Trophoblast cell (in vitro differentiated cells and primary cell): ENCODE measurements around the gene TOMM40L.
"Not testable (repeated sequence)": the region's sequence is repeated elsewhere in the genome, so short reads cannot be mapped to it uniquely, and the experiment has no call there.

Source experiments
- DNase-seq, 2 donors: peaks; one replicate each; pipeline ENCODE4 v3.0.0-alpha.2; 2016
- H2AFZ ChIP-seq: 2 replicates; pipeline ENCODE4 v1.6.1; 2013; ENCODE audit warnings: low read length, moderate library complexity, mild to moderate bottlenecking; ENCODE audit not compliant: insufficient read depth, poor library complexity
- H2AK5ac ChIP-seq: 2 replicates; pipeline ENCODE4 v1.6.1; 2013; ENCODE audit warnings: mild to moderate bottlenecking, low read length
- H2BK120ac ChIP-seq: 2 replicates; pipeline ENCODE4 v1.6.1; 2013; ENCODE audit warnings: low read length, mild to moderate bottlenecking, moderate library complexity; ENCODE audit not compliant: insufficient read depth, poor library complexity
- H2BK12ac ChIP-seq: 2 replicates; pipeline ENCODE4 v1.6.1; 2013; ENCODE audit warnings: mild to moderate bottlenecking, low read length, moderate library complexity
- H2BK5ac ChIP-seq: 2 replicates; pipeline ENCODE4 v1.6.1; 2013; ENCODE audit warnings: low read length, low read depth, moderate library complexity, mild to moderate bottlenecking; ENCODE audit not compliant: poor library complexity
- H3K14ac ChIP-seq: 2 replicates; pipeline ENCODE4 v1.6.1; 2013; ENCODE audit warnings: mild to moderate bottlenecking, low read length
- H3K18ac ChIP-seq: 2 replicates; pipeline ENCODE4 v1.6.1; 2013; ENCODE audit warnings: mild to moderate bottlenecking, low read length
- H3K23ac ChIP-seq: 2 replicates; pipeline ENCODE4 v1.6.1; 2013; ENCODE audit warnings: low read length
- H3K27ac ChIP-seq: 2 replicates; pipeline ENCODE4 v1.5.1; 2013; ENCODE audit warnings: low read depth, mild to moderate bottlenecking, inconsistent platforms, low read length, moderate library complexity
- H3K27me3 ChIP-seq: 2 replicates; pipeline ENCODE4 v1.6.1; 2013; ENCODE audit warnings: inconsistent platforms, mild to moderate bottlenecking, low read length, moderate library complexity; ENCODE audit not compliant: insufficient read depth
- H3K36me3 ChIP-seq, 2 experiments: 1 replicate in 1 of 2; 2 replicates in 1 of 2; pipeline ENCODE4 v1.6.1; 2013; ENCODE audit warnings: low read length in 2 of 2, mild to moderate bottlenecking in 2 of 2, moderate library complexity in 1 of 2; ENCODE audit not compliant: insufficient read depth in 2 of 2, control insufficient read depth in 1 of 2
- H3K4ac ChIP-seq: 2 replicates; pipeline ENCODE4 v1.6.1; 2013; ENCODE audit warnings: low read depth, mild to moderate bottlenecking, low read length, moderate library complexity
- H3K4me1 ChIP-seq, 2 experiments: 1 replicate in 1 of 2; 2 replicates in 1 of 2; pipeline ENCODE4 v1.6.1; 2013; ENCODE audit warnings: low read length in 2 of 2, mild to moderate bottlenecking in 2 of 2, moderate library complexity in 1 of 2; ENCODE audit not compliant: insufficient read depth in 2 of 2, control insufficient read depth in 1 of 2
- H3K4me2 ChIP-seq: 2 replicates; pipeline ENCODE4 v1.6.1; 2013; ENCODE audit warnings: inconsistent platforms, mild to moderate bottlenecking, low read length, moderate library complexity
- H3K4me3 ChIP-seq: 2 replicates; pipeline ENCODE4 v1.5.1; 2013; ENCODE audit warnings: mild to moderate bottlenecking, low read depth, low read length, inconsistent platforms
- H3K79me1 ChIP-seq: one replicate; pipeline ENCODE4 v1.6.1; 2013; ENCODE audit warnings: low read length
- H3K79me2 ChIP-seq: 2 replicates; pipeline ENCODE4 v1.6.1; 2013; ENCODE audit warnings: low read length, mild to moderate bottlenecking; ENCODE audit not compliant: control insufficient read depth, insufficient read depth, poor library complexity
- H3K9ac ChIP-seq: 2 replicates; pipeline ENCODE4 v1.6.1; 2013; ENCODE audit warnings: mild to moderate bottlenecking, low read length
- H3K9me3 ChIP-seq: 2 replicates; pipeline ENCODE4 v1.6.1; 2013; ENCODE audit warnings: low read depth, mild to moderate bottlenecking, control low read depth, inconsistent platforms, low read length; ENCODE audit not compliant: insufficient read depth
- H4K12ac ChIP-seq: 2 replicates; pipeline ENCODE4 v1.6.1; 2013; ENCODE audit warnings: low read depth, mild to moderate bottlenecking, low read length, moderate library complexity
- H4K8ac ChIP-seq: 2 replicates; pipeline ENCODE4 v1.6.1; 2013; ENCODE audit warnings: low read depth, mild to moderate bottlenecking, low read length, moderate library complexity
- H4K91ac ChIP-seq: one replicate; pipeline ENCODE4 v1.6.1; 2013; ENCODE audit warnings: low read depth, mild to moderate bottlenecking, low read length, moderate library complexity
- WGBS: extraction: QIAGEN DNeasy Blood & Tissue Kit; methylation state at CpG from one replicate; pipeline ENCODE4 v1.1.7; 2013; ENCODE audit warnings: missing lambda C conversion rate; ENCODE audit not compliant: insufficient read length, insufficient coverage; ENCODE audit errors: extremely low coverage; 5-methylcytosine and 5-hydroxymethylcytosine counted together

Gene TOMM40L

GRCh38 chr1:161250100-161250499 lies 24.2 kb downstream of the TOMM40L start:
- not testable (repeated sequence) for H3K27ac ChIP-seq, H2BK5ac ChIP-seq, DNase-seq, H3K4me1 ChIP-seq, H3K4me3 ChIP-seq, H2AFZ ChIP-seq, H2BK12ac ChIP-seq, H3K36me3 ChIP-seq, H3K79me1 ChIP-seq, H3K9me3 ChIP-seq, H4K12ac ChIP-seq, H2BK120ac ChIP-seq, H3K23ac ChIP-seq, H2AK5ac ChIP-seq, H3K79me2 ChIP-seq, H3K18ac ChIP-seq, H4K8ac ChIP-seq, H3K9ac ChIP-seq, H3K14ac ChIP-seq, H3K27me3 ChIP-seq, H3K4ac ChIP-seq, H4K91ac ChIP-seq, H3K4me2 ChIP-seq
- WGBS: no CpG with 5 or more reads among the region's 5 CpGs

- H3K18ac ChIP-seq: no peak overlapping the region
- no peak overlapping the region for H3K4ac ChIP-seq
- H4K91ac ChIP-seq: no peak overlapping the region
- H4K8ac ChIP-seq: no peak overlapping the region
- H2AK5ac ChIP-seq: no peak overlapping the region
- no peak overlapping the region for H2BK12ac ChIP-seq
- no peak overlapping the region for H2BK120ac ChIP-seq
- no peaks in the 10 kb centered on the region for H3K79me1 ChIP-seq
- no peak overlapping the region for H2AFZ ChIP-seq
- H3K36me3 ChIP-seq: no peaks in the 10 kb centered on the region
- H3K4me3 ChIP-seq: no peak overlapping the region
- H3K14ac ChIP-seq: no peak overlapping the region
- H3K27me3 ChIP-seq: no peaks in the 10 kb centered on the region
- no peaks in the 10 kb centered on the region for H3K4me1 ChIP-seq
- no peak overlapping the region for H3K23ac ChIP-seq
- no peak overlapping the region for H3K4me2 ChIP-seq
- no peaks in the 10 kb centered on the region for H3K79me2 ChIP-seq
- H3K9ac ChIP-seq: no peak overlapping the region
- no peak overlapping the region for H4K12ac ChIP-seq
- H3K9me3 ChIP-seq: no peaks in the 10 kb centered on the region
- no CpG with 5 or more reads among the region's 7 CpGs for WGBS
- no peak overlapping the region for H2BK5ac ChIP-seq
- H3K27ac ChIP-seq: no peak overlapping the region
- no peak for DNase-seq
Measured at GRCh38 chr1:161250829-161251228, 25.0 kb downstream of the TOMM40L start.

GRCh38 chr1:161251579-161251978 lies 25.7 kb downstream of the TOMM40L start:
- H4K8ac ChIP-seq: no peak overlapping the region
- no peak overlapping the region for H2BK120ac ChIP-seq
- no peaks in the 10 kb centered on the region for H3K36me3 ChIP-seq
- WGBS: no CpG with 5 or more reads among the region's 8 CpGs
- no peak for DNase-seq
- H2BK12ac ChIP-seq: no peak overlapping the region
- no peak overlapping the region for H4K91ac ChIP-seq
- H3K4me3 ChIP-seq: no peak overlapping the region
- no peaks in the 10 kb centered on the region for H3K9me3 ChIP-seq
- H3K27ac ChIP-seq: no peak overlapping the region
- no peak overlapping the region for H3K4ac ChIP-seq
- H4K12ac ChIP-seq: no peak overlapping the region
- no peaks in the 10 kb centered on the region for H3K27me3 ChIP-seq
- no peak overlapping the region for H3K18ac ChIP-seq
- no peak overlapping the region for H2AFZ ChIP-seq
- no peak overlapping the region for H3K23ac ChIP-seq
- H3K79me1 ChIP-seq: no peaks in the 10 kb centered on the region
- no peak overlapping the region for H3K9ac ChIP-seq
- no peaks in the 10 kb centered on the region for H3K4me1 ChIP-seq
- no peak overlapping the region for H3K14ac ChIP-seq
- no peak overlapping the region for H3K4me2 ChIP-seq
- no peak overlapping the region for H2AK5ac ChIP-seq
- no peaks in the 10 kb centered on the region for H3K79me2 ChIP-seq
- H2BK5ac ChIP-seq: no peak overlapping the region

DNA sequence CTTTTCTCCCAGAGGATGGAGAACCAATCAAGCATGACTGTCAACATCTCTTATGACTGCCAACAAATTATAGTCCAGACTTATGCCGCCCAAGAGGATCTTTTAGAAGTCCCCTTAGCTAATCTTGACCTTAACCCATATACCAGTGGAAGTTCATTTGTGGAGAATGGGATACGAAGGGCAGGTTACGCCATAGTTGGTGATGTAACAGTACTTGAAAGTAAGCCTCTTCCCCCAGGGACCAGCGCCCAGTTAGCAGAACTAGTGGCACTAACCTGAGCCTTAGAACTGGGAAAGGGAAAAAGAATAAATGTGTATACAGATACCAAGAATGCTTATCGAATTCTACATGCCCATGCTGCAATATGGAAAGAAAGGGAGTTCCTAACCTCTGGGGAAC lies 29.4 kb downstream of the TOMM40L start:
- WGBS: no CpG with 5 or more reads among the region's 5 CpGs
- not testable (repeated sequence) for H3K79me2 ChIP-seq

More for the DNA sequence above, 29.4 kb downstream of the TOMM40L start:
- not testable (repeated sequence) for H3K9ac ChIP-seq, H3K4me2 ChIP-seq, H4K12ac ChIP-seq, H4K8ac ChIP-seq, H3K14ac ChIP-seq, H3K18ac ChIP-seq, H2AFZ ChIP-seq, H3K79me1 ChIP-seq, H4K91ac ChIP-seq, H3K23ac ChIP-seq, H3K4ac ChIP-seq, H2AK5ac ChIP-seq, H3K9me3 ChIP-seq, H3K27ac ChIP-seq, H2BK12ac ChIP-seq, H3K4me3 ChIP-seq, H2BK120ac ChIP-seq, H2BK5ac ChIP-seq, H3K36me3 ChIP-seq
- Histone ChIP-seq H3K4me1 (peaks cover 5 to 10% of the 10 kb centered on the region in 2 experiments), H3K27me3 (peaks cover 13% of the 10 kb centered on the region)
- DNase-seq: peak in 1 of 2 donors; percentile 53
